Prostate gland (tissue), 2 donors: ENCODE data around the gene TRIP13.

Experiments
- POLR2A ChIP-seq: fragments of 450-650 bp; IDR thresholded peaks from one replicate; pipeline ENCODE4 v1.6.1; 2016; ENCODE audit warnings: antibody characterized with exemption, mild to moderate bottlenecking
- POLR2AphosphoS5 ChIP-seq: sonication (generic); formaldehyde crosslinking; IDR thresholded peaks from one replicate; pipeline ENCODE4 v1.6.1; 2017; ENCODE audit warnings: antibody characterized with exemption
- TF ChIP-seq, protein P1 (sequence below), 4 experiments: fragments of 200-600 bp in 2 of 4; fragments of 450-650 bp in 2 of 4; sonication (generic) in 2 of 4; IDR thresholded peaks; 1 replicate in 3 of 4; 2 replicates in 1 of 4; pipeline ENCODE4 v1.5.1; 2016 to 2019; ENCODE audit warnings: antibody characterized with exemption in 4 of 4, mild to moderate bottlenecking in 2 of 4, moderate library complexity in 2 of 4

DNA sequence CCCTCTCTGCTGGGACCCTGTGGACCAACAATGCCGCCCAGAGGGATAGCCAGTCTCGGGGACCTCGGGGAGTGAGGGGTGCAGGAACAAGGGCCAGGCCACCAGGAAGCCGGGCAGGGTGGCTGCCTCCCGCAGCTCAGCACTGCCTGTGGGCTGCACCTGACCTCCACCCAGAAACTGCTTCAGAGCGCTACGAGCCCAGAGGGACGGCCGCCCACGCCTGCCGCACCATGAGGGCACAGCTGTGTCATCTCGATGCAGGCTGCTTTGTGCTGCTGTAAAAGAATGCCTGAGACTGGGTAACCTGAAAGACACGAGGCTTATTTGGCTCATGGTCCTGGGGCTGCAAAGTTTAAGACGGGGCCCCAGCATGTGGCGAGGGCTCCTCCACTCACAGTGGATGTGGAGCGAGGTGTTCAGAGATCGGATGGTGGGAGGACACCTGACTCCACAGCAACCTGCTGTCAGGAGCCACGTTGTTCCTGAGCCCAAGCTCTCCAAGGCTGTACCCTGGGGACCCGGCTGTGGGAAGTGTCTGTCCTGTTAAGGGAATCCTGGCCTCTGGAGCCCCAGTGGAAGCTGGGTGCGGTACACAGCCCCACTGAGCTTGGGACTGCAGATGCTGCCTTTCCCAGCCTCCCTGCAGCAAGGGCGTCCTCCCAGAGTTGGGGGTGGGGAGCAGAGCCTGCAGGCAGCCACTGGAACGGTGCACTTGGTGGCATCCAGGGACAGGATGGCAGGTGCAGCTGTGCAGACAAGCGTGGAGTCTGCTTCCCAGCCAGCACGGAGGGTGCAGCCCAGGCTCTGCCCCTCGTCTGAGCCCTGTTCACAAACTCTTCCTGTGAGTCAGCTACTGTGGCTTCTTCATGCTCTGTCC is 30.1 kb upstream of the TRIP13 start:
- TF ChIP-seq, protein P1, sequence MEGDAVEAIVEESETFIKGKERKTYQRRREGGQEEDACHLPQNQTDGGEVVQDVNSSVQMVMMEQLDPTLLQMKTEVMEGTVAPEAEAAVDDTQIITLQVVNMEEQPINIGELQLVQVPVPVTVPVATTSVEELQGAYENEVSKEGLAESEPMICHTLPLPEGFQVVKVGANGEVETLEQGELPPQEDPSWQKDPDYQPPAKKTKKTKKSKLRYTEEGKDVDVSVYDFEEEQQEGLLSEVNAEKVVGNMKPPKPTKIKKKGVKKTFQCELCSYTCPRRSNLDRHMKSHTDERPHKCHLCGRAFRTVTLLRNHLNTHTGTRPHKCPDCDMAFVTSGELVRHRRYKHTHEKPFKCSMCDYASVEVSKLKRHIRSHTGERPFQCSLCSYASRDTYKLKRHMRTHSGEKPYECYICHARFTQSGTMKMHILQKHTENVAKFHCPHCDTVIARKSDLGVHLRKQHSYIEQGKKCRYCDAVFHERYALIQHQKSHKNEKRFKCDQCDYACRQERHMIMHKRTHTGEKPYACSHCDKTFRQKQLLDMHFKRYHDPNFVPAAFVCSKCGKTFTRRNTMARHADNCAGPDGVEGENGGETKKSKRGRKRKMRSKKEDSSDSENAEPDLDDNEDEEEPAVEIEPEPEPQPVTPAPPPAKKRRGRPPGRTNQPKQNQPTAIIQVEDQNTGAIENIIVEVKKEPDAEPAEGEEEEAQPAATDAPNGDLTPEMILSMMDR (IDR thresholded peaks at IDR 0.05), result no peak
- TF ChIP-seq POLR2A (no peak), POLR2AphosphoS5 (no peak)
